BE2C (cell line): ENCODE measurements around the gene RPL38.

Source experiments
- DNase-seq: peaks from one replicate; pipeline ENCODE4 v3.0.0-alpha.2; 2020
- H3K27me3 ChIP-seq: fragments of 250-450 bp; sonication (Bioruptor Pico); 2 replicates; pipeline ENCODE4 v1.5.1; 2020; ENCODE audit warnings: mild to moderate bottlenecking
- H3K36me3 ChIP-seq: fragments of 250-450 bp; sonication (Bioruptor Pico); 2 replicates; pipeline ENCODE4 v1.5.1; 2020; ENCODE audit warnings: mild to moderate bottlenecking
- H3K4me1 ChIP-seq: fragments of 250-450 bp; sonication (Bioruptor Pico); 2 replicates; pipeline ENCODE4 v1.5.1; 2020
- H3K4me3 ChIP-seq: 2 replicates; pipeline ENCODE4 v1.5.1; 2011; ENCODE audit warnings: low read depth, low read length
- H3K9me3 ChIP-seq: fragments of 250-450 bp; sonication (Bioruptor Pico); 2 replicates; pipeline ENCODE4 v1.5.1; 2020
- CTCF ChIP-seq: IDR thresholded peaks from 2 replicates; pipeline ENCODE4 v1.5.1; 2012; ENCODE audit warnings: mild to moderate bottlenecking, low read depth, low read length

The RPL38 gene

GRCh38 chr17:74197801-74198200 lies 5.7 kb upstream of the RPL38 start:
- no peaks in the 10 kb centered on the region for H3K36me3 ChIP-seq

GRCh38 chr17:74198694-74199093 lies 4.8 kb upstream of the RPL38 start:
- no peaks in the 10 kb centered on the region for H3K27me3 ChIP-seq
- no peak overlapping the region for H3K4me3 ChIP-seq
- TF ChIP-seq CTCF = no peak
- H3K36me3 ChIP-seq = peaks cover under 1% of the 10 kb centered on the region
- no peak for DNase-seq
- H3K9me3 ChIP-seq = no peaks in the 10 kb centered on the region
- H3K4me1 ChIP-seq = peaks cover under 1% of the 10 kb centered on the region; the same call in 1 of the 2 replicates

More at GRCh38 chr17:74197801-74198200, 5.7 kb upstream of the RPL38 start:
- H3K4me3 ChIP-seq = no peak overlapping the region
- DNase-seq = no peak
- TF ChIP-seq CTCF = no peak
- H3K9me3 ChIP-seq = no peaks in the 10 kb centered on the region
- no peaks in the 10 kb centered on the region for H3K27me3 ChIP-seq
- peaks cover 3% of the 10 kb centered on the region; the same call in 1 of the 2 replicates for H3K4me1 ChIP-seq

- DNase-seq = peak; percentile 78
- Histone ChIP-seq H3K27me3 (no peaks in the 10 kb centered on the region), H3K4me1 (no peaks in the 10 kb centered on the region; the same call in 1 of the 2 replicates)
Measured at GRCh38 chr17:74199306-74200092, 4.0 kb upstream of the RPL38 start.

GRCh38 chr17:74200112-74200511 lies 3.4 kb upstream of the RPL38 start:
- Histone ChIP-seq H3K4me1 (peaks cover 5% of the 10 kb centered on the region), H3K9me3 (no peaks in the 10 kb centered on the region), H3K27me3 (no peaks in the 10 kb centered on the region), H3K36me3 (peaks cover 15% of the 10 kb centered on the region), H3K4me3 (no peak overlapping the region)
- DNase-seq = no peak
- TF ChIP-seq CTCF = no peak

More at GRCh38 chr17:74199306-74200092, 4.0 kb upstream of the RPL38 start:
- Histone ChIP-seq H3K4me3 (peak overlapping the region; percentile 19; the same call in 1 of the 2 replicates), H3K36me3 (peaks cover 8% of the 10 kb centered on the region), H3K9me3 (no peaks in the 10 kb centered on the region)
- TF ChIP-seq CTCF = peak; percentile 95

- peak; percentile 40 for DNase-seq
- no peaks in the 10 kb centered on the region for H3K27me3 ChIP-seq
- peaks cover 10% of the 10 kb centered on the region for H3K4me1 ChIP-seq
- H3K4me3 ChIP-seq = no peak overlapping the region
- TF ChIP-seq CTCF = no peak
- H3K36me3 ChIP-seq = peaks cover 26% of the 10 kb centered on the region
- no peaks in the 10 kb centered on the region for H3K9me3 ChIP-seq
Measured at GRCh38 chr17:74201250-74201649, 2.2 kb upstream of the RPL38 start.

GRCh38 chr17:74201948-74202347 lies 1.5 kb upstream of the RPL38 start:
- no peak for TF ChIP-seq CTCF
- peaks cover 10% of the 10 kb centered on the region for H3K4me1 ChIP-seq
- H3K4me3 ChIP-seq = no peak overlapping the region
- peaks cover 31% of the 10 kb centered on the region for H3K36me3 ChIP-seq
- H3K9me3 ChIP-seq = no peaks in the 10 kb centered on the region
- no peaks in the 10 kb centered on the region for H3K27me3 ChIP-seq
- no peak for DNase-seq
